Endothelial cell of umbilical vein (primary cell): ENCODE results near the gene ZNF326. TPM values are rescaled to one million over a fixed set of nuclear protein-coding genes. Genes with fewer than 3 reads are reported as not detected.
"Not testable (repeated sequence)": the region's sequence is repeated elsewhere in the genome, so short reads cannot be mapped to it uniquely, and the experiment has no call there.

ENCODE experiments used
- BruUV-seq: library from RNA; stranded (reverse); fragments of 400-500 nt; replicated peaks from 2 replicates; lab custom pipeline; 2021; lab: Mats Ljungman, UMichigan
- CTCF ChIA-PET: fragments of 300-600, 350-600 bp; sonication (Branson Sonifier 250); formaldehyde crosslinking; loops from one replicate; lab custom pipeline; 2021; ENCODE audit warnings: antibody characterized with exemption, inconsistent platforms; lab: Charles Lee
- POLR2A ChIA-PET: fragments of 300-600, 350-600 bp; sonication (Branson Sonifier 250); formaldehyde crosslinking; loops from one replicate; lab custom pipeline; 2021; ENCODE audit warnings: antibody characterized with exemption, inconsistent platforms; lab: Charles Lee
- DNase-seq: peaks from one replicate; pipeline ENCODE4 v3.0.0-alpha.2; 2011; ENCODE audit warnings: low read depth, low spot score
- FAIRE-seq: peaks from 2 replicates; lab custom pipeline; 2011; peaks lifted over from hg19 to GRCh38; lab: Jason Lieb, UNC
- H2AFZ ChIP-seq: 2 replicates; pipeline ENCODE4 v1.6.0; 2012; ENCODE audit warnings: low read depth, low read length, control low read depth, inconsistent platforms
- H3K27ac ChIP-seq: 2 replicates; pipeline ENCODE4 v1.5.1; 2011; ENCODE audit warnings: low read depth, mild to moderate bottlenecking, control low read depth, low read length, moderate library complexity; ENCODE audit not compliant: insufficient read depth
- H3K27me3 ChIP-seq, 2 experiments: 2 replicates each; pipeline versions ENCODE4 v1.6.0 to v1.6.1; 2011; ENCODE audit warnings: low read length in 2 of 2, mixed read lengths in 1 of 2; ENCODE audit not compliant: control insufficient read depth in 2 of 2, insufficient read depth in 2 of 2
- H3K36me3 ChIP-seq, 2 experiments: 2 replicates in 1 of 2; 3 replicates in 1 of 2; pipeline ENCODE4 v1.5.1; 2011; ENCODE audit warnings: low read length in 2 of 2, mild to moderate bottlenecking in 1 of 2, moderate library complexity in 1 of 2; ENCODE audit not compliant: control insufficient read depth in 2 of 2, insufficient read depth in 2 of 2; ENCODE audit errors: extremely low read depth in 1 of 2
- H3K4me1 ChIP-seq: 3 replicates; pipeline ENCODE4 v1.5.1; 2011; ENCODE audit warnings: mild to moderate bottlenecking, low read length; ENCODE audit not compliant: control insufficient read depth, insufficient read depth; ENCODE audit errors: extremely low read depth
- H3K4me2 ChIP-seq: 2 replicates; pipeline ENCODE4 v1.6.1; 2011; ENCODE audit warnings: low read length, control low read depth, mixed read lengths; ENCODE audit not compliant: insufficient read depth
- H3K4me3 ChIP-seq, 3 experiments: fragments of 200-600 bp in 1 of 3; sonication (generic), shearing (Covaris generic) in 1 of 3; replicated peaks in 1 of 3; 2 replicates each; pipeline ENCODE4 v1.5.1; 2011 to 2016; ENCODE audit warnings: control low read depth in 3 of 3, low read length in 3 of 3, mild to moderate bottlenecking in 2 of 3, inconsistent platforms in 1 of 3, low read depth in 1 of 3, moderate library complexity in 1 of 3; ENCODE audit not compliant: insufficient read depth in 1 of 3
- H3K79me2 ChIP-seq: 2 replicates; pipeline ENCODE4 v1.6.0; 2012; ENCODE audit warnings: low read length, inconsistent platforms; ENCODE audit not compliant: control insufficient read depth, insufficient read depth
- H3K9ac ChIP-seq: replicated peaks from 2 replicates; pipeline ENCODE3; 2011; ENCODE audit warnings: low read length, control low read depth; ENCODE audit not compliant: insufficient read depth; ENCODE audit errors: extremely low read depth
- H3K9me1 ChIP-seq: replicated peaks from 3 replicates; pipeline ENCODE4 v1.6.0; 2011; ENCODE audit warnings: mild to moderate bottlenecking, low read length; ENCODE audit not compliant: control insufficient read depth, insufficient read depth; ENCODE audit errors: extremely low read depth
- H3K9me3 ChIP-seq: replicated peaks from 2 replicates; pipeline ENCODE4 v1.5.1; 2012; ENCODE audit warnings: low read length, inconsistent platforms; ENCODE audit not compliant: control insufficient read depth, insufficient read depth
- H4K20me1 ChIP-seq: replicated peaks from 2 replicates; pipeline ENCODE3; 2011; ENCODE audit warnings: mild to moderate bottlenecking, low read length; ENCODE audit not compliant: control insufficient read depth, insufficient read depth; ENCODE audit errors: extremely low read depth
- EZH2 ChIP-seq: IDR thresholded peaks from 2 replicates; pipeline ENCODE4 v1.6.1; 2012; ENCODE audit warnings: borderline replicate concordance, low read depth, mild to moderate bottlenecking, moderate library complexity, low read length, inconsistent platforms; ENCODE audit not compliant: severe bottlenecking
- FOS ChIP-seq: IDR thresholded peaks from 2 replicates; pipeline ENCODE4 v1.6.1; 2011; ENCODE audit warnings: mild to moderate bottlenecking, low read length, moderate library complexity, borderline replicate concordance; ENCODE audit not compliant: insufficient read depth
- GATA2 ChIP-seq: IDR thresholded peaks from 2 replicates; pipeline ENCODE4 v1.7.0; 2011; ENCODE audit warnings: low read depth, mild to moderate bottlenecking, moderate library complexity, mixed read lengths, low read length; ENCODE audit not compliant: insufficient read length, insufficient read depth
- JUN ChIP-seq: IDR thresholded peaks from 2 replicates; pipeline ENCODE4 v1.6.1; 2011; ENCODE audit warnings: borderline replicate concordance, low read depth; ENCODE audit not compliant: insufficient read length, insufficient read depth
- MYC ChIP-seq: IDR thresholded peaks from one replicate; pipeline ENCODE4 v1.6.1; 2011; ENCODE audit warnings: mild to moderate bottlenecking, low read depth, low read length
- POLR2A ChIP-seq: IDR thresholded peaks from 2 replicates; pipeline ENCODE4 v1.6.1; 2012; ENCODE audit warnings: low read depth, mild to moderate bottlenecking, control low read depth, low read length
- POLR2AphosphoS5 ChIP-seq: IDR thresholded peaks from 2 replicates; pipeline ENCODE4 v1.6.1; 2012; ENCODE audit warnings: low read depth, mild to moderate bottlenecking, control low read depth, low read length, moderate library complexity; ENCODE audit not compliant: insufficient read depth
- dilution Hi-C: fragments of 300-500 bp; cut with MboI; formaldehyde crosslinking; loops from one replicate; pipeline ENCODE4 v1.15.0; 2019; ENCODE audit warnings: low sequenced_read_pairs; ENCODE audit not compliant: extremely low pct_ligation_motif_present
- intact Hi-C: fragments of 100-400 bp; cut with micrococcal nuclease; formaldehyde crosslinking; loops from one replicate; pipeline ENCODE4 v1.10.0; 2022
- polyA plus RNA-seq, 4 experiments: library from polyadenylated mRNA; depleted of rRNA in 3 of 4; stranded (reverse) in 3 of 4; unstranded in 1 of 4; fragments of >200 nt; gene quantifications; 2 replicates each; pipeline versions ENCODE4 v1.2.1 to v1.2.3, GENCODE V29; 2011 to 2012; ENCODE audit warnings: missing spikeins in 1 of 4
- total RNA-seq: library from RNA; stranded (reverse); gene quantifications from 2 replicates; pipeline ENCODE4 v1.2.3, GENCODE V29; 2021
- TF ChIP-seq, protein P1 (sequence below): IDR thresholded peaks from 2 replicates; pipeline ENCODE4 v1.6.1; 2011; ENCODE audit not compliant: insufficient read depth, insufficient read length
- TF ChIP-seq, protein P2 (sequence below), 2 donors: IDR thresholded peaks; 1 replicate in 1 of 2; 2 replicates in 1 of 2; pipeline ENCODE4 v1.5.1; 2011; ENCODE audit warnings: low read length in 2 of 2, mild to moderate bottlenecking in 2 of 2, moderate library complexity in 2 of 2, control low read depth in 1 of 2, inconsistent platforms in 1 of 2, low read depth in 1 of 2; ENCODE audit not compliant: insufficient read depth in 1 of 2; ENCODE audit errors: extremely low read depth in 1 of 2

Gene ZNF326
- total and polyA plus RNA-seq, 2 donors (not counting 3 experiments of a cell fraction or from before 2014, with no cell fraction given), result 13.1 to 29.9 TPM

DNA sequence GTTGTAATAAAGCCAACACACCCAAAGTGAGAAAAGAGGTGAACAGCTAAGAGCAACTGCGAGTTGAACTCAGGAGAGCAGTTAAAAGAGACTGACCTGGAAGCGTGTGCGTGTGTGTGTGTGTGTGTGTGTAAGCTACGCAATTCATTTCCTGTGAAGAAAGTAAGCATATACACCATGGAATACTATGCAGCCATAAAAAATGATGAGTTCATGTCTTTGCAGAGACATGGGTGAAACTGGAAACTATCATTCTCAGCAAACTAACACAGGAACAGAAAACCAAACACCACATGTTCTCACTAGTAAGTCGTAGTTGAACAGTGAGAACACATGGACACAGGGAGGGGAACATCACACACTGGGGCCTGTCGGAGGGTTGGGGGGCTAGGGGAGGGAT, 69.2 kb downstream of the ZNF326 start:
- dilution Hi-C loops, H3K9me3 ChIP-seq, FAIRE-seq, H4K20me1 ChIP-seq, H3K27ac ChIP-seq, H3K4me2 ChIP-seq, H3K9ac ChIP-seq, H3K4me3 ChIP-seq, H2AFZ ChIP-seq, H3K9me1 ChIP-seq, BruUV-seq, H3K36me3 ChIP-seq, H3K27me3 ChIP-seq, H3K79me2 ChIP-seq, DNase-seq, intact Hi-C loops, CTCF ChIA-PET, POLR2A ChIA-PET, H3K4me1 ChIP-seq: not testable (repeated sequence)

- no peak for DNase-seq
- no peak overlapping the region for H3K27ac ChIP-seq
- no TSS peak for BruUV-seq
- H2AFZ ChIP-seq, result no peak overlapping the region
- no peaks in the 10 kb centered on the region for H3K9me3 ChIP-seq
- dilution Hi-C loops (no loop called here), intact Hi-C loops (no loop called here)
- H3K4me3 ChIP-seq, result no peak overlapping the region
- POLR2A ChIA-PET, result no interaction called here
- FAIRE-seq, result no peak
- TF ChIP-seq GATA2 (no peak), MYC (no peak), POLR2A (no peak), POLR2AphosphoS5 (no peak), FOS (no peak), JUN (no peak), EZH2 (no peak)
- TF ChIP-seq, protein P1, sequence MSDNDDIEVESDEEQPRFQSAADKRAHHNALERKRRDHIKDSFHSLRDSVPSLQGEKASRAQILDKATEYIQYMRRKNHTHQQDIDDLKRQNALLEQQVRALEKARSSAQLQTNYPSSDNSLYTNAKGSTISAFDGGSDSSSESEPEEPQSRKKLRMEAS, result no peak
- TF ChIP-seq, protein P2, sequence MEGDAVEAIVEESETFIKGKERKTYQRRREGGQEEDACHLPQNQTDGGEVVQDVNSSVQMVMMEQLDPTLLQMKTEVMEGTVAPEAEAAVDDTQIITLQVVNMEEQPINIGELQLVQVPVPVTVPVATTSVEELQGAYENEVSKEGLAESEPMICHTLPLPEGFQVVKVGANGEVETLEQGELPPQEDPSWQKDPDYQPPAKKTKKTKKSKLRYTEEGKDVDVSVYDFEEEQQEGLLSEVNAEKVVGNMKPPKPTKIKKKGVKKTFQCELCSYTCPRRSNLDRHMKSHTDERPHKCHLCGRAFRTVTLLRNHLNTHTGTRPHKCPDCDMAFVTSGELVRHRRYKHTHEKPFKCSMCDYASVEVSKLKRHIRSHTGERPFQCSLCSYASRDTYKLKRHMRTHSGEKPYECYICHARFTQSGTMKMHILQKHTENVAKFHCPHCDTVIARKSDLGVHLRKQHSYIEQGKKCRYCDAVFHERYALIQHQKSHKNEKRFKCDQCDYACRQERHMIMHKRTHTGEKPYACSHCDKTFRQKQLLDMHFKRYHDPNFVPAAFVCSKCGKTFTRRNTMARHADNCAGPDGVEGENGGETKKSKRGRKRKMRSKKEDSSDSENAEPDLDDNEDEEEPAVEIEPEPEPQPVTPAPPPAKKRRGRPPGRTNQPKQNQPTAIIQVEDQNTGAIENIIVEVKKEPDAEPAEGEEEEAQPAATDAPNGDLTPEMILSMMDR (IDR thresholded peaks at IDR 0.05; ENCODE audit: extremely low read depth in 1 of 2, insufficient read depth in 1 of 2, low read depth in 1 of 2, low read length in 2 of 2), result no peak
- H3K9ac ChIP-seq, result no peak overlapping the region
- H3K9me1 ChIP-seq, result no peaks in the 10 kb centered on the region
- no peaks in the 10 kb centered on the region for H4K20me1 ChIP-seq
- H3K27me3 ChIP-seq, result no peaks in the 10 kb centered on the region
- H3K4me2 ChIP-seq, result no peak overlapping the region
- H3K79me2 ChIP-seq, result no peaks in the 10 kb centered on the region
- H3K36me3 ChIP-seq, result no peaks in the 10 kb centered on the region
- CTCF ChIA-PET, result interaction anchor here (1.0 to 1.1 kb wide), 2 partner anchors 287 to 1098 kb away, joined by 3 read pairs; no protein-coding TSS in a partner anchor
- H3K4me1 ChIP-seq, result peaks cover 5% of the 10 kb centered on the region
Measured at GRCh38 chr1:90067194-90067931, 72.5 kb downstream of the ZNF326 start.
